ENCODE results near the gene ELOF1.
A peak's percentile ranks its signal among the peaks of the same experiment; 100 is the strongest.

ELOF1 gene

DNA sequence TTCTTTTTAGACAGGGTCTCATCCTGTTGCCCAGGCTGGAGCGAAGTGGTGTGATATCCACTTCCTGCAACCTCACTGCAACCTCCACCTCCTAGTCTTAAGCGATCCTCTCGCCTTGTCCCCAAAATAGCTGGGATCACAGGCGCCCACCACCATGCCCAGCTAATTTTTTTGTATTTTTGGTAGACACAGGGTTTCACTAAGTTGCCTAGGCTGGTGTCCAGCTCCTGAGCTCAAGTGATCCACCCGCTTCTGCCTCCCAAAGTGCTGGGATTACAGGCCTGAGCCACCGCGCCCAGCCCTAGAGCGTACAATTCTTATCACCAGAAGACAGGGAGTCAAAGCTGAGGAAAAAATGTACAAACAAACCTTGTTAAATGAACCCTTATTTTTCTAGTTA lies 4.5 kb upstream of the ELOF1 start:
- H3K4me1 ChIP-seq, result peaks cover 3 to 15% (median 10%) of the 10 kb centered on the region in 4 donors
- H3K27ac ChIP-seq, result no peak overlapping the region
- no peaks in the 10 kb centered on the region for H3K27me3 ChIP-seq
- TF ChIP-seq, protein P1, sequence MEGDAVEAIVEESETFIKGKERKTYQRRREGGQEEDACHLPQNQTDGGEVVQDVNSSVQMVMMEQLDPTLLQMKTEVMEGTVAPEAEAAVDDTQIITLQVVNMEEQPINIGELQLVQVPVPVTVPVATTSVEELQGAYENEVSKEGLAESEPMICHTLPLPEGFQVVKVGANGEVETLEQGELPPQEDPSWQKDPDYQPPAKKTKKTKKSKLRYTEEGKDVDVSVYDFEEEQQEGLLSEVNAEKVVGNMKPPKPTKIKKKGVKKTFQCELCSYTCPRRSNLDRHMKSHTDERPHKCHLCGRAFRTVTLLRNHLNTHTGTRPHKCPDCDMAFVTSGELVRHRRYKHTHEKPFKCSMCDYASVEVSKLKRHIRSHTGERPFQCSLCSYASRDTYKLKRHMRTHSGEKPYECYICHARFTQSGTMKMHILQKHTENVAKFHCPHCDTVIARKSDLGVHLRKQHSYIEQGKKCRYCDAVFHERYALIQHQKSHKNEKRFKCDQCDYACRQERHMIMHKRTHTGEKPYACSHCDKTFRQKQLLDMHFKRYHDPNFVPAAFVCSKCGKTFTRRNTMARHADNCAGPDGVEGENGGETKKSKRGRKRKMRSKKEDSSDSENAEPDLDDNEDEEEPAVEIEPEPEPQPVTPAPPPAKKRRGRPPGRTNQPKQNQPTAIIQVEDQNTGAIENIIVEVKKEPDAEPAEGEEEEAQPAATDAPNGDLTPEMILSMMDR (IDR thresholded peaks at IDR 0.05), result no peak
- no peak overlapping the region for H3K4me3 ChIP-seq
- no peaks in the 10 kb centered on the region for H3K36me3 ChIP-seq
- no peaks in the 10 kb centered on the region for H3K9me3 ChIP-seq
- no peak for DNase-seq
- intact Hi-C loops (cut with DNase I; ENCODE audit: low total_unique reads), result no loop called here

DNA sequence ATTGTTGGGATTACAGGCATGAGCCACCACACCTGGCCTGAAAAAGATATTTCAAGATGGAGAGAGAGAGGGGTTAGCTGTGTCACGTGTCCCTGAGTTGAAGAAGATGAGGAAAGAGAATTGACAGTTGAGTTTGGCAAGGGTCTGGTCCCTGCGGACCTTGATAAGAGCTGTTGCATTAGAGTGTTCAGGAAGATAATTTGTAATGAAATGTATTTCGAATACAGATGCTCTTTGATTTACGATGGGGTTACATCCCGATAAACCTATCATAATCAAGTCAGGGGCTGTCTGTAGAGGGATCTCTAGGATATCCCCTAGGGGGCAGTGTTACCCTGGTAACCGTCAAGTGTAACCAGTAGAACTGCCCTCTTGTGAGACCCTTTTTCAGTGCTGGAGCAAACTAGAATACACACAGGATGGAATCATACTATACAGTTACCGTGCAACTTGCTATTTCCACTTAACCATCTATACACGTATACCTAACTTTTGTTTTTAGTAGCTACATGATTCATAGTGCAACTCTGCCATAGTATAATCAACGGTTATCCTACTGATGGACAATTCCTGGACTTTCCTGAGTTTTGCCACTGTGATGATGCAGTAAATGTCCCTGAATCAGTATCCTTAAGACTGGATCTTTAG lies 1.5 kb upstream of the ELOF1 start:
- Histone ChIP-seq H3K9me3 (no peaks in the 10 kb centered on the region), H3K27me3 (no peaks in the 10 kb centered on the region), H3K4me3 (no peak overlapping the region), H3K27ac (no peak overlapping the region), H3K36me3 (peaks cover 0 to 10% (median 0%) of the 10 kb centered on the region in 3 donors), H3K4me1 (peaks cover 5 to 41% (median 30%) of the 10 kb centered on the region in 4 donors)
- TF ChIP-seq, protein P1 (IDR thresholded peaks at IDR 0.05), result peak; percentile 36 to 46
- no peak for DNase-seq
- intact Hi-C loops (cut with DNase I; ENCODE audit: low total_unique reads), result no loop called here

DNA sequence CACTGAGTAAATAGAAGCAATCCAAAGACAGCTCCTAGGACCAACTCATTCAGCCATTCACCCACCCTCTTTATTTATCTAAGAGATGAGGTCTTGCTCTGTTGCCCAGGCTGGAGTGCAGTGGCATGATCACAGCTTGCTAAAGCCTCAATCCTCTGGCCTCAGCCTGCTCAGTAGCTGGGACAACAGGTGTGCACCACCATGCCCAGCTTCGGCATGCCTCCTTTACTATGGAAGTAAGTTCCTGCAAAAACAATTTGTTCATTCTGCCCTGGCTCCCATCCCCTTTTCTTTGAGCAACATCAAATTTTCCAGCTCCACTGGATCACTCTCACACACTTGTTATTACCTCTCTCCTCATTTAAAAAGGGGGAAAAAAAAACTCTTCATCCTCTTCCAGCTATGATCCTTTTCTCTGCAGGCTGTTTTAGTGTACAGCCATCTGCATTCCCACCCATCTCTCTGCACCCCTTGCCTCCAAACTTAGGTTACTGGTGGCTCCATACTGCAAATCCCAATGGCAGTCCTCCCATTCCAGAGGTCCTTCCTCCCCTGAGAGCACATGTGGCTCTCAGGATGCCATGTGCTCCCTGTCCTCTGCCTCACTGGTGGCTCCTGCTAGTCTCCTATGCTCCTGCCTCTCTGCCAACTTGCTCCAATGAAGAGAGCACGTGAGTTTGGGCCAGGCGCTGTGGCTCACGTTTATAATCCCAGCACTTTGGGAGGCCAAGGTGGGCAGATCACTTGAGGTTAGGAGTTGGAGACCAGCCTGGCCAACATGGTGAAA lies 2.2 kb downstream of the ELOF1 start:
- TF ChIP-seq, protein P1 (IDR thresholded peaks at IDR 0.05), result no peak
- H3K27ac ChIP-seq, result no peak overlapping the region
- DNase-seq, result no peak
- no peak overlapping the region for H3K4me3 ChIP-seq
- intact Hi-C loops (cut with DNase I; ENCODE audit: low total_unique reads), result no loop called here
- H3K9me3 ChIP-seq, result no peaks in the 10 kb centered on the region
- peaks cover 5 to 49% (median 38%) of the 10 kb centered on the region in 4 donors for H3K4me1 ChIP-seq
- H3K36me3 ChIP-seq, result peaks cover 10 to 43% (median 22%) of the 10 kb centered on the region in 3 donors
- no peaks in the 10 kb centered on the region for H3K27me3 ChIP-seq

DNA sequence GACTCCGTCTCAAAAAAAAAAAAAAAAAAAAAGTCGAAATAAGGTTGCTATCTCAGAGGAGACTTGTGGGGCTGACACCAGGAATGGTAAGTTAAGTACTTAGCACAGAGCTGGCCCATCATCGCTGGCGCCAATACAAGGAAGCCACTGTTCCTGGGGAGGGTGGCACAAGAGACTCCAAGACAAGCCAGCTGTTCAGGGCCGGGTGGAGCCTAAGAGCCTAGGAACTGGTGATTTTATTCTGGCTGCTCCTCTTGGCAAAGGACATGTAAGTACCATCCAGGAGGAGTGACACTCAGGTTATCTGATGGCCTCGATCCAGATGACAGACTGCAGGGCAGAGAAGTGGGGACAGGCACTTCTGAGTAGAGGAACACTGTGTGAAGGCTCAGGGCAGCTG lies 3.8 kb downstream of the ELOF1 start:
- H3K4me1 ChIP-seq, result peaks cover 5 to 58% (median 45%) of the 10 kb centered on the region in 4 donors
- TF ChIP-seq, protein P1 (IDR thresholded peaks at IDR 0.05), result no peak

DNA sequence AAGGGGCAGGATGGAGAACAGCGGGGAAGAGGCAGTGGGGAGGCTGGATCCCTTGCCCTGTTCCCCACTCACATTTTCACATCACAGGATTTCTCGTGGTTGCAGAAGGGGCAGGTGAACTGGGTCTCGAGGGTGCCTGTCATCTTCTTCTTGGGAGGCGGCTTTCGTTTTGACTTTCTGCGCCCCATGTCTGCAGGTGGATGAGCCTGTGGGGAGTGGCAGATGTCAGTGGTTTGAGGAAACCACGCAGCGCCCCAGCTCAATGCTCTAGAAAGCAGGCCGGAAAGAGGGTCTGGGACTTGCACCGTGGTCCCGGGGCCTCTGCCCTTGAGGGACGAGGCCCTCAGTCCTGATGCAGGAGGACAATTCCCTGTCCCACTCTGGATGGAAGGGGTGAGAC lies 4.9 kb downstream of the ELOF1 start:
- no peak for DNase-seq
- peaks cover 0 to 61% (median 39%) of the 10 kb centered on the region in 4 donors for H3K4me1 ChIP-seq
- H3K27ac ChIP-seq, result no peak overlapping the region
- H3K4me3 ChIP-seq, result no peak overlapping the region
- peaks cover 24 to 56% (median 36%) of the 10 kb centered on the region in 3 donors for H3K36me3 ChIP-seq
- TF ChIP-seq, protein P1 (IDR thresholded peaks at IDR 0.05), result no peak
- H3K27me3 ChIP-seq, result no peaks in the 10 kb centered on the region
- no peaks in the 10 kb centered on the region for H3K9me3 ChIP-seq
- intact Hi-C loops (cut with DNase I; ENCODE audit: low total_unique reads), result no loop called here

More for the DNA sequence above, 3.8 kb downstream of the ELOF1 start:
- H3K36me3 ChIP-seq, result peaks cover 14 to 45% (median 25%) of the 10 kb centered on the region in 3 donors
- no peak for DNase-seq
- no peak overlapping the region for H3K27ac ChIP-seq
- no peak overlapping the region for H3K4me3 ChIP-seq
- H3K9me3 ChIP-seq, result no peaks in the 10 kb centered on the region
- intact Hi-C loops (cut with DNase I; ENCODE audit: low total_unique reads), result no loop called here
- H3K27me3 ChIP-seq, result no peaks in the 10 kb centered on the region
